CD4-positive, alpha-beta T cell (primary cell): ENCODE results near the gene ZNF592. TPM values are rescaled to one million over a fixed set of nuclear protein-coding genes. Genes with fewer than 3 reads are reported as not detected.

Experiments
- ATAC-seq: fragments of 200-7000 bp; cut with Tn5 transposase; one replicate; pipeline ENCODE4 v1.10.0; 2022; ENCODE audit warnings: mild to moderate bottlenecking; ENCODE audit not compliant: poor library complexity
- CTCF ChIA-PET: fragments of 350-600 bp; sonication (Branson Sonifier 250); formaldehyde crosslinking; loops from one replicate; lab custom pipeline; 2021; ENCODE audit warnings: antibody characterized with exemption, inconsistent platforms; lab: Charles Lee
- POLR2A ChIA-PET: fragments of 350-600 bp; sonication (Branson Sonifier 250); formaldehyde crosslinking; loops from one replicate; lab custom pipeline; 2021; ENCODE audit warnings: antibody characterized with exemption, inconsistent platforms; lab: Charles Lee
- DNase-seq, 14 experiments: peaks; one replicate each; pipeline ENCODE4 v3.0.0-alpha.2; 2013 to 2020; ENCODE audit warnings: mixed read lengths in 2 of 14
- H3K27ac ChIP-seq, 2 donors: one replicate each; pipeline versions ENCODE4 v1.5.1 to v1.7.0; 2013; ENCODE audit warnings: low read length in 2 of 2, low read depth in 1 of 2, mild to moderate bottlenecking in 1 of 2
- H3K27me3 ChIP-seq, 2 experiments: 1 replicate in 1 of 2; 2 replicates in 1 of 2; pipeline versions ENCODE4 v1.6.1 to v1.7.0; 2013; ENCODE audit warnings: low read length in 2 of 2, control low read depth in 1 of 2, mild to moderate bottlenecking in 1 of 2, moderate library complexity in 1 of 2; ENCODE audit not compliant: insufficient read depth in 2 of 2, control insufficient read depth in 1 of 2
- H3K36me3 ChIP-seq: one replicate; pipeline ENCODE4 v1.6.1; 2013; ENCODE audit warnings: low read length, control low read depth; ENCODE audit not compliant: insufficient read depth
- H3K4me1 ChIP-seq: one replicate; pipeline ENCODE4 v1.6.1; 2013; ENCODE audit warnings: low read length, control low read depth; ENCODE audit not compliant: insufficient read depth
- H3K4me3 ChIP-seq: one replicate; pipeline ENCODE4 v1.5.1; 2013; ENCODE audit warnings: mild to moderate bottlenecking, low read length, moderate library complexity
- H3K9me3 ChIP-seq, 2 experiments: 1 replicate in 1 of 2; 2 replicates in 1 of 2; pipeline versions ENCODE4 v1.6.1 to v1.7.0; 2013; ENCODE audit warnings: low read length in 2 of 2, mild to moderate bottlenecking in 2 of 2, control low read depth in 1 of 2, moderate library complexity in 1 of 2; ENCODE audit not compliant: control insufficient read depth in 1 of 2, insufficient read depth in 1 of 2
- H3K27ac Mint-ChIP-seq: one replicate; pipeline ENCODE4 v1.8.0; 2020; ENCODE audit warnings: mixed read lengths
- H3K27me3 Mint-ChIP-seq: one replicate; pipeline ENCODE4 v1.8.0; 2021; ENCODE audit warnings: mixed read lengths
- H3K36me3 Mint-ChIP-seq: one replicate; pipeline ENCODE4 v1.8.0; 2021; ENCODE audit warnings: low read depth, mixed read lengths
- H3K4me1 Mint-ChIP-seq: one replicate; pipeline ENCODE4 v1.8.0; 2021; ENCODE audit warnings: low read depth, mixed read lengths
- H3K4me3 Mint-ChIP-seq: one replicate; pipeline ENCODE4 v1.8.0; 2020; ENCODE audit warnings: mild to moderate bottlenecking, mixed read lengths
- H3K9me3 Mint-ChIP-seq: one replicate; pipeline ENCODE4 v1.8.0; 2020; ENCODE audit warnings: mixed read lengths
- CTCF ChIP-seq: fragments of 200-600 bp; IDR thresholded peaks from one replicate; pipeline ENCODE4 v1.8.0; 2022; ENCODE audit warnings: antibody characterized with exemption, mild to moderate bottlenecking
- intact Hi-C, 2 experiments: fragments of 100-400 bp; cut with DNase I in 1 of 2; cut with micrococcal nuclease in 1 of 2; formaldehyde crosslinking; loops; one replicate each; pipeline versions ENCODE4 v1.15.1 to v1.9.0; 2023 to 2025; cut with DNase I, micrococcal nuclease
- total RNA-seq, 174 experiments: library from RNA in 2 of 174; stranded (reverse) in 2 of 174; gene quantifications; one replicate each; pipeline ENCODE4 v1.2.3 and lab custom pipeline; 2021 to 2026

Gene ZNF592
- total RNA-seq, 2 experiments from 2014 or later, result 37.5 to 38.2 TPM

- Histone ChIP-seq H3K4me1 (no peaks in the 10 kb centered on the region), H3K36me3 (no peaks in the 10 kb centered on the region), H3K27me3 (no peaks in the 10 kb centered on the region), H3K27ac (no peak overlapping the region), H3K4me3 (no peak overlapping the region), H3K9me3 (peaks cover 0 to 4% of the 10 kb centered on the region in 2 experiments)
- CTCF ChIA-PET, result no interaction called here
- Mint-ChIP-seq H3K9me3 (no peaks in the 10 kb centered on the region), H3K4me1 (no peaks in the 10 kb centered on the region), H3K27me3 (peaks cover 6% of the 10 kb centered on the region), H3K4me3 (no peak overlapping the region), H3K36me3 (no peaks in the 10 kb centered on the region), H3K27ac (no peak overlapping the region)
- TF ChIP-seq CTCF, result no peak
- intact Hi-C loops, result no loop called here
- ATAC-seq (no peak), DNase-seq (no peak)
- POLR2A ChIA-PET, result no interaction called here
Measured at GRCh38 chr15:84840741-84841429, 92.5 kb downstream of the ZNF592 start.

GRCh38 chr15:84842781-84843180 lies 94.4 kb downstream of the ZNF592 start:
- POLR2A ChIA-PET, result no interaction called here
- no peak overlapping the region for H3K4me3 ChIP-seq
- no peak overlapping the region for H3K27ac ChIP-seq
- no peak for TF ChIP-seq CTCF
- H3K9me3 Mint-ChIP-seq, result peaks cover 4% of the 10 kb centered on the region
- H3K4me1 ChIP-seq, result no peaks in the 10 kb centered on the region
- intact Hi-C loops, result no loop called here
- H3K36me3 Mint-ChIP-seq, result peaks cover 4% of the 10 kb centered on the region
- ATAC-seq (no peak), DNase-seq (no peak)
- CTCF ChIA-PET, result no interaction called here
- H3K9me3 ChIP-seq, result peaks cover 10 to 15% of the 10 kb centered on the region in 2 experiments
- no peaks in the 10 kb centered on the region for H3K36me3 ChIP-seq
- no peak overlapping the region for H3K27ac Mint-ChIP-seq
- no peak overlapping the region for H3K4me3 Mint-ChIP-seq
- no peaks in the 10 kb centered on the region for H3K4me1 Mint-ChIP-seq
- peaks cover 6% of the 10 kb centered on the region for H3K27me3 Mint-ChIP-seq
- H3K27me3 ChIP-seq, result no peaks in the 10 kb centered on the region

GRCh38 chr15:84844964-84845363 lies 96.6 kb downstream of the ZNF592 start:
- ChIA-PET POLR2A (no interaction called here), CTCF (interaction anchor here (1.2 kb wide), 1 partner anchor 165 kb away, joined by 3 read pairs; no protein-coding TSS in a partner anchor)
- Mint-ChIP-seq H3K36me3 (peaks cover 4% of the 10 kb centered on the region), H3K4me3 (no peak overlapping the region), H3K9me3 (peaks cover 7% of the 10 kb centered on the region), H3K27me3 (peaks cover 6% of the 10 kb centered on the region), H3K27ac (no peak overlapping the region), H3K4me1 (no peaks in the 10 kb centered on the region)
- peaks cover 10 to 16% of the 10 kb centered on the region in 2 experiments for H3K9me3 ChIP-seq
- no peaks in the 10 kb centered on the region for H3K27me3 ChIP-seq
- no peaks in the 10 kb centered on the region for H3K36me3 ChIP-seq
- DNase-seq, result no peak
- intact Hi-C loops, result no loop called here
- TF ChIP-seq CTCF, result no peak
- H3K4me1 ChIP-seq, result no peaks in the 10 kb centered on the region
- no peak overlapping the region for H3K4me3 ChIP-seq
- no peak for ATAC-seq
- no peak overlapping the region for H3K27ac ChIP-seq
